GM12892 (cell line): ENCODE measurements around the gene CFAP206.

ENCODE experiments used
- POLR2A ChIP-seq: IDR thresholded peaks from 2 replicates; pipeline ENCODE4 v1.6.1; 2011; ENCODE audit warnings: low read depth, low read length, control low read depth
- POLR2AphosphoS5 ChIP-seq: IDR thresholded peaks from 2 replicates; pipeline ENCODE4 v1.6.1; 2011; ENCODE audit warnings: low read depth, low read length, control low read depth

DNA sequence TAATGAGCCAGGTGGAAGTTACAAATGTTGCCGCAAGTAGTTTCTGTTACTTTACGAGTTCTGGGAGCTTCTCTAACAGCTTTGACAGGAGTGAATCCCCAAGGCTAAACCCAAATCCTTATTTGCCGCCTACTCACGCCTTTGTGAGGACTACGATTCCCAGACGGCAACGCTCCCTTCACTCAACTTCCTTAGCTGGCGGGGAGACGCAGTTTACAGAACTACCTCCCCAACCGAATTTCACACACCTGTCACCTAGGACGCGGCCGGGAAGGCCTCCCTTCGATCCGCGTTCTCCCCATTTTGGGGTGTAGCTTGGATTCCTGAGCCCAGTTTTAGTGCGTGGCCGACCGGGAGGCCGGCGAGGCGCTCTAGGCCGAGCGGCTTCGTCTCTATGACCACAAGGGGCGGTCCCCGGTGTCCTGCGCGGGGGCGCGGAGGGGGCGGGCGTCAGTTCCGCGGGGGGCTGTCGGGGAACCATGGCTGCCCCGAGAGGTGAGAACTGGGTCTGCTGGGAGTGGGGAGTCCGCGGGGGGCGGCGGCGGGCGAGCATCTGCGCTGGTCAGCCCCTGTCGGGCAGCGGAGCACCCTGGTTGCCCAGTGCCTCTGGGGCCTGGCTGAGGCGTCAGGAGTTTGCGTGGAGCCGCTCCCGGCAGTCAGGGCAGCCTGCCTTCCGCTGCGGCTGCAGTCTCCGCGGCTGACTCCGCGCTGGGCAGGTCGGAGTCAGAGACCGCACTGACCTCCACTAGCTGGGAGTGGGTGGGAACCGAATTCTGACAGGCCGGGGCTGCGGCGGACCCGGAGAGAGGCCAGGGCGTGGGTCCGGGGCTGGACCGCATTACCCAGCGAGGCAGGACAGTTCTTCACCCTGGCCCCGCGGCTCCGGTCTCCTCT, 65.0 kb downstream of the CFAP206 start, which contains the start of gene SLC35A1:
- TF ChIP-seq POLR2AphosphoS5, result no peak
- TF ChIP-seq POLR2A, result peak; percentile 60; the same call in 1 of the 2 replicates
